NT2/D1 (cell line): ENCODE data around the gene DSCAM.

ENCODE experiments used
- SUZ12 ChIP-seq: IDR thresholded peaks from 2 replicates; pipeline ENCODE4 v1.6.1; 2011; ENCODE audit not compliant: insufficient read length, insufficient read depth; ENCODE audit errors: extremely low read depth
- YY1 ChIP-seq: IDR thresholded peaks from 2 replicates; pipeline ENCODE4 v1.6.1; 2011; ENCODE audit not compliant: insufficient read length, insufficient read depth
- ZNF274 ChIP-seq: IDR thresholded peaks from 2 replicates; pipeline ENCODE4 v1.6.1; 2011; ENCODE audit warnings: mild to moderate bottlenecking, low read depth, low read length

DNA sequence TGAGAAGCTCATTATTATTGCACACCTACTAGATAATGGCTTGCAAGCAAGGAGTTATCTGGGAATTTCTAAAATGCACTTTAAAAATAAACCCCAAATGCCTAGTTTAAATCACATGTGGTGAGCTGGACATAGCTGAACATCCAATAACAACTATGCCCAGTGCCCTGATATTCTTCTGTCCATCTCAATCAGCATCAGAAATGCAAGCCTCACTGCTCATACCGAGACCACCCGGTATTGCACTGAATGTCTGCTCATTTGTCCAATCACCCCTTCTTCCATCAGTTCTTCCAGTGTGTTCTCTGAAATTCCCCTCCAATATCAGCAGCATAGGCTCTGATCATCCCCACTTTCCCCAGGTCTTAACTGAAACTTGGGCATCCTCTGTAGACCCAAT lies 383.8 kb downstream of the DSCAM start:
- TF ChIP-seq ZNF274 (no peak), YY1 (no peak), SUZ12 (no peak)
